Neutrophil (primary cell): ENCODE data around the gene OR8G1.
"Not testable (repeated sequence)": the region's sequence is repeated elsewhere in the genome, so short reads cannot be mapped to it uniquely, and the experiment has no call there.

Source experiments
- H3K27ac ChIP-seq: fragments of 200-600 bp; sonication (generic); 2 replicates; pipeline ENCODE4 v1.5.1; 2016; ENCODE audit warnings: mild to moderate bottlenecking, moderate library complexity
- H3K27me3 ChIP-seq: fragments of 200-600 bp; sonication (generic); 2 replicates; pipeline ENCODE4 v1.6.0; 2016; ENCODE audit warnings: mild to moderate bottlenecking
- H3K36me3 ChIP-seq: fragments of 200-600 bp; sonication (generic); 2 replicates; pipeline ENCODE4 v1.5.1; 2017
- H3K4me1 ChIP-seq, 2 experiments: fragments of 200-600 bp in 1 of 2; sonication (generic) in 1 of 2; 1 replicate in 1 of 2; 2 replicates in 1 of 2; pipeline versions ENCODE4 v1.5.1 to v1.6.1; 2013 to 2016; ENCODE audit warnings: low read depth in 1 of 2, low read length in 1 of 2, mild to moderate bottlenecking in 1 of 2, moderate library complexity in 1 of 2; ENCODE audit not compliant: control insufficient read depth in 1 of 2, insufficient read depth in 1 of 2
- H3K4me3 ChIP-seq, 2 experiments: fragments of 200-600 bp in 1 of 2; sonication (generic) in 1 of 2; 1 replicate in 1 of 2; 2 replicates in 1 of 2; pipeline ENCODE4 v1.5.1; 2013 to 2016; ENCODE audit warnings: low read depth in 1 of 2, low read length in 1 of 2, mild to moderate bottlenecking in 1 of 2, moderate library complexity in 1 of 2
- H3K9me3 ChIP-seq: fragments of 200-600 bp; sonication (generic); 2 replicates; pipeline ENCODE4 v1.5.1; 2016
- TF ChIP-seq, protein P1 (sequence below): fragments of 200-600 bp; sonication (generic); IDR thresholded peaks from 2 replicates; pipeline ENCODE4 v1.5.1; 2016; ENCODE audit warnings: antibody characterized with exemption

Gene OR8G1

DNA sequence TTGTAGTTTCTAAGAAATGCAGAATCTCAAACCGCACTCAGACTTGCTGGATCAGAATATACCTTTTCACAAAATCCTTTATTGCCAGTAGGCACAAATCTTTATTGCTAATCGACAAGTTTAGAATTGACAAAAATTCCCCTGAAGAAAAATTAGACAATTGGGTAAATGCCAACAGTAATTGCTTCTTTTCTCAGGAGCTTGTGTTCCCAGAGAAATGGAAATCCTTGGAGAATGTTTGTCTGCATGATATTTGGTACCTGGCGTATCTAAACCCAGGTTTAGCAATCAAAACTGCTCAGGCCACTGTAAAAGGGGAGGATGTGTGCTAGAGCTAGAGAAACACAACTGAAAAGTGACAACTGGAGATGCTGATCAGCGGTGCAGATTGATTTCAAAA lies 15.2 kb downstream of the OR8G1 start, which contains the start of gene OR8G5:
Gene OR8G5, plus strand, starts transcription at position 301 of the 400 bp plus-strand sequence. CDS start 8,556 bp downstream, outside the sequence.
- Histone ChIP-seq H3K27me3 (no peaks in the 10 kb centered on the region), H3K9me3 (no peaks in the 10 kb centered on the region), H3K27ac (no peak within 1 kb of the TSS), H3K36me3 (no peaks in the 10 kb centered on the region), H3K4me1 (no peaks in the 10 kb centered on the region), H3K4me3 (no peak within 1 kb of the TSS)
- TF ChIP-seq, protein P1, sequence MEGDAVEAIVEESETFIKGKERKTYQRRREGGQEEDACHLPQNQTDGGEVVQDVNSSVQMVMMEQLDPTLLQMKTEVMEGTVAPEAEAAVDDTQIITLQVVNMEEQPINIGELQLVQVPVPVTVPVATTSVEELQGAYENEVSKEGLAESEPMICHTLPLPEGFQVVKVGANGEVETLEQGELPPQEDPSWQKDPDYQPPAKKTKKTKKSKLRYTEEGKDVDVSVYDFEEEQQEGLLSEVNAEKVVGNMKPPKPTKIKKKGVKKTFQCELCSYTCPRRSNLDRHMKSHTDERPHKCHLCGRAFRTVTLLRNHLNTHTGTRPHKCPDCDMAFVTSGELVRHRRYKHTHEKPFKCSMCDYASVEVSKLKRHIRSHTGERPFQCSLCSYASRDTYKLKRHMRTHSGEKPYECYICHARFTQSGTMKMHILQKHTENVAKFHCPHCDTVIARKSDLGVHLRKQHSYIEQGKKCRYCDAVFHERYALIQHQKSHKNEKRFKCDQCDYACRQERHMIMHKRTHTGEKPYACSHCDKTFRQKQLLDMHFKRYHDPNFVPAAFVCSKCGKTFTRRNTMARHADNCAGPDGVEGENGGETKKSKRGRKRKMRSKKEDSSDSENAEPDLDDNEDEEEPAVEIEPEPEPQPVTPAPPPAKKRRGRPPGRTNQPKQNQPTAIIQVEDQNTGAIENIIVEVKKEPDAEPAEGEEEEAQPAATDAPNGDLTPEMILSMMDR, result no peak

DNA sequence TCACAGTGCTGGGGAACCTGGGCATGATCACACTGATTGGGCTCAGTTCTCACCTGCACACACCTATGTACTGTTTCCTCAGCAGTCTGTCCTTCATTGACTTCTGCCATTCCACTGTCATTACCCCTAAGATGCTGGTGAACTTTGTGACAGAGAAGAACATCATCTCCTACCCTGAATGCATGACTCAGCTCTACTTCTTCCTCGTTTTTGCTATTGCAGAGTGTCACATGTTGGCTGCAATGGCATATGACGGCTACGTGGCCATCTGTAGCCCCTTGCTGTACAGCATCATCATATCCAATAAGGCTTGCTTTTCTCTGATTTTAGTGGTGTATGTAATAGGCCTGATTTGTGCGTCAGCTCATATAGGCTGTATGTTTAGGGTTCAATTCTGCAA lies 24.1 kb downstream of the OR8G1 start:
- H3K9me3 ChIP-seq, H3K27ac ChIP-seq, H3K36me3 ChIP-seq, H3K4me3 ChIP-seq, H3K4me1 ChIP-seq, H3K27me3 ChIP-seq: not testable (repeated sequence)

DNA sequence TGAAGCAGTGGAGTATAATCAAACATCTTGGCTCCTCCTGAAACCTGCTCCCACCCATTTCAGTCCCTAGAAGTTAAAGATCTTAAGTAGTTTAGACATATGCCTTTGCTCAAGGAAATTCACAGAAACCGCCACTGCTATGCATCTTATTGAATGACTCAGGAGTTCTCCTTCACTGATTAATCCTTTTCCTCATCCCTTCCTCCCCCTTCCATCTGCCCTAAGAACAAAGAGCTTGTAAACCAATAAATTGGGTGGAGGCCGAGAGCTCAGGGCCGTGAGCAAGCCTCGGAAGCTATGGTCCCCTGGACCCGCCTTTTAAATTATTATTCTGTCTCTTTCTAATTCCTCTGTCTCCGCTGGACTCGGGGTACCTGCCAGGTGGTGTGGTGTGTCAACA lies 30.0 kb downstream of the OR8G1 start:
- H3K9me3 ChIP-seq, H3K4me1 ChIP-seq, H3K27ac ChIP-seq, H3K4me3 ChIP-seq, H3K27me3 ChIP-seq, H3K36me3 ChIP-seq: not testable (repeated sequence)

DNA sequence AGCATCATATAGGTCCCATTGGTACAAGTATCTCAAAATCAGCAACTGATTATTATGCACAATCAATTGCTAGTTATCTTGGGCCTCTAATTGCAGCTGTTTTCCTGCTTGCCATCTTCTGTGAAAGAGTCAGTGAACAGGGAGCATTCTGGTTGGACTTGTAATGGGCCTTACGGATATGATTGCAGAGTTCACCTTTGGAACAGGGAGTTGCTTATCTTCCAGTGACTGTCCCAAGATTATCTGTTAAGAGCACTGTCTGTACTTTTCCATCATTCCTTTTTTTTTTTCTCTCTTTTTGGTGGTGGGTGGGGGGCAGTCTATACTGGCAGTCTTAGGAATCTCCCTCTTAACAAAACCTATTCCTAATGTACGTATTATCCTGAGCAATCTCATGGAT lies 33.1 kb downstream of the OR8G1 start:
- H3K27ac ChIP-seq, result no peak overlapping the region
- H3K4me1 ChIP-seq, result no peaks in the 10 kb centered on the region
- H3K36me3 ChIP-seq, result no peaks in the 10 kb centered on the region
- TF ChIP-seq, protein P1, result no peak
- H3K4me3 ChIP-seq, result no peak overlapping the region
- H3K9me3 ChIP-seq, result no peaks in the 10 kb centered on the region
- H3K27me3 ChIP-seq, result no peaks in the 10 kb centered on the region

DNA sequence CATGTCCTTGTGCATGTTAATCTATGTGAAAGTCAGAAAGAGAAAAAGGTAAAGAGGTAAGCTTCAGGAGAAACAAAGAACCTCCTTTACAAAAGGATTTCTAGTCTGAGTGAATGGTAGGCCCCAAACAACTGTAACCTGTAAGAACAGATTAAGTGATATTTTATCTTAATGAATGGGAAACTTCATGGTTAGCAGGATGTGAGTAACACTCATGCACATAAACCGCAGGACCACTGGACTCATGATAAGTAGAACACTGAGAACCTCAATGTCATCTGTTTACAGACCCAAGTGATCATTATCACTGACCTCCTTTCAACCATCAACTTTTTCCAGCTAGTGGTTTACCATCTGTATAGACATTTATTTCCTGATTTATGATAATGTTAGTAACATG lies 35.2 kb downstream of the OR8G1 start:
- Histone ChIP-seq H3K27ac (no peak overlapping the region), H3K4me3 (no peak overlapping the region)

DNA sequence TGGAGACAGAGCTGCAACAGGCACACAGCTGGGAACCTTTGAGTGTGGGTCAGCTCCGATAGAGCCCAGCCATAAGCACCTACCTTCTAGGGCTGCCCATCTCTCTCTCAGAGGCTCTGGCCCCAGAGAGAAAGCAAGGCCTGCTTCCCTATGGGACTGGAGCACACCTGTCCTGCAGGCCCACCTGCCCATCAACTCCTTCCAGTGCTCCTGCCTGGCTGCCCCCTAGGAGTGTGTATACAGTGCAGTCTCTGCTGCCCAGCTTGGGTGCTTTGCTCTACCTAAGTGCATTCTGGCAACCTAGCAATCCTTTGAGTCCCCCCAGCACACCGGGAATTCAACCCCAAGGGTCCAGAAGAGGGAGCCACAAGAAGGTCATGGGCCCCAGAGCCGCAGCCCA lies 36.3 kb downstream of the OR8G1 start:
- Histone ChIP-seq H3K4me1 (no peaks in the 10 kb centered on the region), H3K4me3 (no peak overlapping the region), H3K27ac (no peak overlapping the region), H3K27me3 (no peaks in the 10 kb centered on the region), H3K36me3 (no peaks in the 10 kb centered on the region), H3K9me3 (no peaks in the 10 kb centered on the region)
- TF ChIP-seq, protein P1, result no peak

More for the DNA sequence above, 35.2 kb downstream of the OR8G1 start:
- Histone ChIP-seq H3K36me3 (no peaks in the 10 kb centered on the region), H3K9me3 (no peaks in the 10 kb centered on the region), H3K4me1 (no peaks in the 10 kb centered on the region), H3K27me3 (no peaks in the 10 kb centered on the region)
- TF ChIP-seq, protein P1, result no peak

DNA sequence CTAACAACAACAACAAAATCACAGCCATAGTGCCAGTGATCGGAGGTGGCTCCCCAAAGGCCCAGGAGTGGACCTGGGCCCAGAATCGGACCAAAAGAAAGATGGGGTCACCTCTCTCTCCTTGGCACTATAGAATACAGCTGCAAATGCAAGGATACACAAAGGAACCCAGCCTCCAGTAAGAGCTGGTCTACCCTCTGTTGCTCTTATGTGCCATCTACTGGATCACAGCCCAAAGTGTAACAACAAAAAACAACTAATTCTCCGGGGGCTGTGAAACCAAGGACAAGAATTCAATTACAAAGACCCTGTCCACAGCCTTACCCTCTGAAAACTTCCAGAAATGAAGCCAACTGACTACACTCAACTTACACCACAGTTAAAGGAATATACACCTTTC lies 36.9 kb downstream of the OR8G1 start:
- Histone ChIP-seq H3K4me1 (no peaks in the 10 kb centered on the region), H3K36me3 (no peaks in the 10 kb centered on the region), H3K4me3 (no peak overlapping the region), H3K27me3 (no peaks in the 10 kb centered on the region), H3K27ac (no peak overlapping the region), H3K9me3 (no peaks in the 10 kb centered on the region)
- TF ChIP-seq, protein P1, result no peak
